Measurements from ENCODE around the gene INTS15. TPM values are rescaled to one million over a fixed set of nuclear protein-coding genes. Genes with fewer than 3 reads are reported as not detected.

The INTS15 gene
- total and polyA plus RNA-seq, 3 donors from 2014 or later: 23.6 to 41.5 (median 31.5) TPM

GRCh38 chr7:6618621-6619020 lies 28.8 kb downstream of the INTS15 start:
- Histone ChIP-seq H3K27ac (no peak overlapping the region), H3K27me3 (no peaks in the 10 kb centered on the region), H3K4me1 (peaks cover 10% of the 10 kb centered on the region), H3K9me3 (no peaks in the 10 kb centered on the region), H3K36me3 (ENCODE audit: low read depth, missing control alignments) (no peaks in the 10 kb centered on the region), H3K4me3 (no peak overlapping the region)
- no peak for DNase-seq
- TF ChIP-seq POLR2A (IDR thresholded peaks at IDR 0.05) (no peak), CTCF (IDR thresholded peaks at IDR 0.05) (no peak)
- intact Hi-C loops (cut with DNase I; ENCODE audit: low total_unique reads): no loop called here
- WGBS, 2 donors: 75 to 84% methylated on average over 4 of the region's 4 CpGs

- intact Hi-C loops (cut with DNase I; ENCODE audit: low total_unique reads): no loop called here
- Histone ChIP-seq H3K9me3 (no peaks in the 10 kb centered on the region), H3K27me3 (no peaks in the 10 kb centered on the region), H3K36me3 (ENCODE audit: low read depth, missing control alignments) (no peaks in the 10 kb centered on the region), H3K4me3 (no peak overlapping the region), H3K27ac (no peak overlapping the region), H3K4me1 (peaks cover 6% of the 10 kb centered on the region)
- 87 to 96% methylated on average over 3 of the region's 3 CpGs for WGBS, 2 donors
- DNase-seq: no peak
- TF ChIP-seq CTCF (IDR thresholded peaks at IDR 0.05): no peak
- TF ChIP-seq POLR2A (IDR thresholded peaks at IDR 0.05): no peak
Measured at GRCh38 chr7:6619961-6620360, 30.1 kb downstream of the INTS15 start.

GRCh38 chr7:6621195-6622133 lies 31.6 kb downstream of the INTS15 start:
- no peaks in the 10 kb centered on the region for H3K9me3 ChIP-seq
- no peak for TF ChIP-seq POLR2A (IDR thresholded peaks at IDR 0.05)
- no peak for TF ChIP-seq CTCF (IDR thresholded peaks at IDR 0.05)
- 70 to 78% methylated on average over 16 to 20 of the region's 20 CpGs for WGBS, 2 donors
- H3K4me1 ChIP-seq: no peaks in the 10 kb centered on the region
- no peaks in the 10 kb centered on the region for H3K36me3 ChIP-seq (ENCODE audit: low read depth, missing control alignments)
- no peaks in the 10 kb centered on the region for H3K27me3 ChIP-seq
- peak overlapping the region; percentile 15 to 31 for H3K4me3 ChIP-seq
- no peak for DNase-seq
- intact Hi-C loops (cut with DNase I; ENCODE audit: low total_unique reads): no loop called here
- no peak overlapping the region for H3K27ac ChIP-seq

- Histone ChIP-seq H3K27ac (no peak overlapping the region), H3K36me3 (ENCODE audit: low read depth, missing control alignments) (no peaks in the 10 kb centered on the region), H3K27me3 (no peaks in the 10 kb centered on the region), H3K4me1 (no peaks in the 10 kb centered on the region), H3K9me3 (no peaks in the 10 kb centered on the region), H3K4me3 (peak overlapping the region; percentile 15 to 31)
- TF ChIP-seq POLR2A (IDR thresholded peaks at IDR 0.05) (no peak), CTCF (IDR thresholded peaks at IDR 0.05) (no peak)
- intact Hi-C loops (cut with DNase I; ENCODE audit: low total_unique reads): no loop called here
- 73% methylated on average over 49 of the region's 67 CpGs; no CpG with 5 or more reads in 1 of the 2 donors for whole genome bisulfite sequencing, 2 donors
- no peak for DNase-seq
Measured at GRCh38 chr7:6622134-6622710, 32.4 kb downstream of the INTS15 start.
